ENCODE measurements around the gene MLH1.
"Not testable (repeated sequence)": the region's sequence is repeated elsewhere in the genome, so short reads cannot be mapped to it uniquely, and the experiment has no call there.

The MLH1 gene

GRCh38 chr3:37032961-37033360, 39.6 kb downstream of the MLH1 start:
- no peak for DNase-seq (ENCODE audit: low read depth in 2 of 2, low spot score in 1 of 2)

GRCh38 chr3:37037352-37037751, 44.0 kb downstream of the MLH1 start:
- DNase-seq (ENCODE audit: low read depth in 2 of 2, low spot score in 1 of 2) = no peak

- no peak for DNase-seq (ENCODE audit: low read depth in 2 of 2, low spot score in 1 of 2)
Observed at GRCh38 chr3:37039161-37039846, 46.0 kb downstream of the MLH1 start.

- no peak for DNase-seq (ENCODE audit: low read depth in 2 of 2, low spot score in 1 of 2)
Observed at GRCh38 chr3:37040231-37040630, 46.9 kb downstream of the MLH1 start.

- no peak for DNase-seq (ENCODE audit: low read depth in 2 of 2, low spot score in 1 of 2)
Observed at GRCh38 chr3:37041546-37042195, 48.4 kb downstream of the MLH1 start.

GRCh38 chr3:37042712-37043111, 49.4 kb downstream of the MLH1 start:
- DNase-seq (ENCODE audit: low read depth in 2 of 2, low spot score in 1 of 2) = not testable (repeated sequence)

GRCh38 chr3:37050282-37050681, 57.0 kb downstream of the MLH1 start:
- DNase-seq (ENCODE audit: low read depth in 2 of 2, low spot score in 1 of 2) = no peak

GRCh38 chr3:37052860-37053259, 59.5 kb downstream of the MLH1 start:
- DNase-seq (ENCODE audit: low read depth in 2 of 2, low spot score in 1 of 2) = no peak

GRCh38 chr3:37053337-37053736, 60.0 kb downstream of the MLH1 start:
- no peak for DNase-seq (ENCODE audit: low read depth in 2 of 2, low spot score in 1 of 2)

- DNase-seq (ENCODE audit: low read depth in 2 of 2, low spot score in 1 of 2) = no peak
Observed at GRCh38 chr3:37053753-37054152, 60.4 kb downstream of the MLH1 start.

GRCh38 chr3:37054370-37054769, 61.1 kb downstream of the MLH1 start:
- no peak for DNase-seq (ENCODE audit: low read depth in 2 of 2, low spot score in 1 of 2)

GRCh38 chr3:37055077-37055476, 61.8 kb downstream of the MLH1 start:
- DNase-seq (ENCODE audit: low read depth in 2 of 2, low spot score in 1 of 2) = not testable (repeated sequence)

- no peak for DNase-seq (ENCODE audit: low read depth in 2 of 2, low spot score in 1 of 2)
Observed at GRCh38 chr3:37056826-37057225, 63.5 kb downstream of the MLH1 start.

GRCh38 chr3:37058117-37058516, 64.8 kb downstream of the MLH1 start:
- DNase-seq (ENCODE audit: low read depth in 2 of 2, low spot score in 1 of 2) = no peak

- no peak for DNase-seq (ENCODE audit: low read depth in 2 of 2, low spot score in 1 of 2)
Observed at GRCh38 chr3:37064747-37065146, 71.4 kb downstream of the MLH1 start.

GRCh38 chr3:37067577-37067976, 74.3 kb downstream of the MLH1 start:
- DNase-seq (ENCODE audit: low read depth in 2 of 2, low spot score in 1 of 2) = no peak

GRCh38 chr3:37068031-37068430, 74.7 kb downstream of the MLH1 start:
- DNase-seq (ENCODE audit: low read depth in 2 of 2, low spot score in 1 of 2) = no peak

- no peak for DNase-seq (ENCODE audit: low read depth in 2 of 2, low spot score in 1 of 2)
Observed at GRCh38 chr3:37071921-37072320, 78.6 kb downstream of the MLH1 start.

GRCh38 chr3:37072892-37073291, 79.6 kb downstream of the MLH1 start:
- no peak for DNase-seq (ENCODE audit: low read depth in 2 of 2, low spot score in 1 of 2)

GRCh38 chr3:37074178-37074577, 80.9 kb downstream of the MLH1 start:
- no peak for DNase-seq (ENCODE audit: low read depth in 2 of 2, low spot score in 1 of 2)

GRCh38 chr3:37075955-37076354, 82.6 kb downstream of the MLH1 start:
- DNase-seq (ENCODE audit: low read depth in 2 of 2, low spot score in 1 of 2) = no peak

- no peak for DNase-seq (ENCODE audit: low read depth in 2 of 2, low spot score in 1 of 2)
Observed at GRCh38 chr3:37082317-37082716, 89.0 kb downstream of the MLH1 start.

GRCh38 chr3:37086918-37087317, 93.6 kb downstream of the MLH1 start:
- DNase-seq (ENCODE audit: low read depth in 2 of 2, low spot score in 1 of 2) = no peak
